RWPE1 (cell line): ENCODE measurements around the gene NCSTN.

Experiments
- CTCF ChIA-PET: fragments of 350-600 bp; sonication (Branson Sonifier 250); formaldehyde crosslinking; extraction: SDS; loops from one replicate; lab custom pipeline; 2021; lab: Yijun Ruan, JAX
- POLR2A ChIA-PET: fragments of 400-600 bp; formaldehyde crosslinking; extraction: SDS; loops from one replicate; lab custom pipeline; 2020; ENCODE audit warnings: antibody characterized with exemption; ENCODE audit not compliant: low non-redundant PET; lab: Yijun Ruan, JAX
- DNase-seq: peaks from one replicate; pipeline ENCODE4 v3.0.0; 2012; ENCODE audit warnings: low spot score
- H3K27ac ChIP-seq: fragments of 450-650 bp; 2 replicates; pipeline ENCODE4 v1.5.1; 2017
- TF ChIP-seq, protein P1 (sequence below): fragments of 450-650 bp; conservative IDR thresholded peaks from 2 replicates; pipeline ENCODE4 v1.5.1; 2017; ENCODE audit warnings: low read depth, mild to moderate bottlenecking

The NCSTN gene

GRCh38 chr1:160342953-160343869 lies at the start of gene NCSTN, which contains the start of gene COPA:
TSS of gene NCSTN (plus strand) at chr1:160343383. CDS start at chr1:160343397, 14 bp downstream.
TSS of gene COPA (minus strand) at chr1:160343250. CDS start at chr1:160343170, 80 bp downstream.
- H3K27ac ChIP-seq: peak within 1 kb of the TSS; percentile 75
- POLR2A ChIA-PET: interaction anchor here (0.6 kb wide), 1 partner anchor 63 kb away, joined by 3 read pairs; no protein-coding TSS in a partner anchor
- CTCF ChIA-PET: interaction anchor here (0.5 to 0.9 kb wide), 2 partner anchors 73 to 92 kb away, joined by 3 to 6 read pairs; no protein-coding TSS in a partner anchor
- TF ChIP-seq, protein P1, sequence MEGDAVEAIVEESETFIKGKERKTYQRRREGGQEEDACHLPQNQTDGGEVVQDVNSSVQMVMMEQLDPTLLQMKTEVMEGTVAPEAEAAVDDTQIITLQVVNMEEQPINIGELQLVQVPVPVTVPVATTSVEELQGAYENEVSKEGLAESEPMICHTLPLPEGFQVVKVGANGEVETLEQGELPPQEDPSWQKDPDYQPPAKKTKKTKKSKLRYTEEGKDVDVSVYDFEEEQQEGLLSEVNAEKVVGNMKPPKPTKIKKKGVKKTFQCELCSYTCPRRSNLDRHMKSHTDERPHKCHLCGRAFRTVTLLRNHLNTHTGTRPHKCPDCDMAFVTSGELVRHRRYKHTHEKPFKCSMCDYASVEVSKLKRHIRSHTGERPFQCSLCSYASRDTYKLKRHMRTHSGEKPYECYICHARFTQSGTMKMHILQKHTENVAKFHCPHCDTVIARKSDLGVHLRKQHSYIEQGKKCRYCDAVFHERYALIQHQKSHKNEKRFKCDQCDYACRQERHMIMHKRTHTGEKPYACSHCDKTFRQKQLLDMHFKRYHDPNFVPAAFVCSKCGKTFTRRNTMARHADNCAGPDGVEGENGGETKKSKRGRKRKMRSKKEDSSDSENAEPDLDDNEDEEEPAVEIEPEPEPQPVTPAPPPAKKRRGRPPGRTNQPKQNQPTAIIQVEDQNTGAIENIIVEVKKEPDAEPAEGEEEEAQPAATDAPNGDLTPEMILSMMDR: no peak
- DNase-seq: peak; percentile 89

DNA sequence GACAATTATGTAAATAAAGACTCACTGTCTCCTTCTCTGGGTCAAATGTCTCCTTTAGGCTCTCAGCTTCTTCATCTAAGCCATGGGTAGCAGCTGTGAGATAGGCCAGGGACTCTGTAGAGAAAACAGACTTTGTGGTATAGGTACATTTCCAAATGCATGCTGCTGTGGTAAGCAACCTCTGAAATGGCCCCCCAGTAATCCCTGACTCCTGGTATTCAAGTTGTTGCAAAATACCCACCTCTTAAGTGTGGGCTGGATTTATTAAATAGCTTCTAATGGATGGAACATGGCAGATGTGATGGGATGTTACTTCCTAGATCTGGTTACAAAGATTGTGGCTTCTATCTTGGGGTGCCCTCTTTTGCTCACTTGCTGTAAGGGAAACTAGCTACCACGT lies 47.1 kb upstream of the NCSTN start:
- ChIA-PET CTCF (no interaction called here), POLR2A (no interaction called here)
- TF ChIP-seq, protein P1: no peak
- DNase-seq: no peak
- H3K27ac ChIP-seq: no peak overlapping the region

DNA sequence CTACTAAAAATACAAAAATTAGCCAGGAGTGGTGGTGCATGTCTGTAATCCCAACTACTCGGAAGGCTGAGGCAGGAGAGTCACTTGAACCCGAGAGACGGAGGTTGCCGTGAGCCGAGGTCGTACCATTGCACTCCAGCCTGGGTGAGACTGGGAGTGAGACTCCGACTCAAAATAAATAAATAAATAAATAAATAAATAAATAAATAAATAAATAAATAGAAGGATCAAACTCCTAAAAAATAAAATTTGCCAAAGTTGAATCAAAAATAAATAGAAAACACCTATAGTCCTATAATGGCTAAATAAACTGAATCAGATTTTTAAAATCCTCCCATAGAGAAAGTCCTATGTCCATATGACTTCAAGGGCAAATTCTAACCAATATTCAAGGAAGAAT lies 43.0 kb upstream of the NCSTN start:
- DNase-seq: no peak
- ChIA-PET CTCF (interaction anchor here (1.6 kb wide), 1 partner anchor 9 kb away, joined by 6 read pairs; no protein-coding TSS in a partner anchor), POLR2A (no interaction called here)
- TF ChIP-seq, protein P1: no peak
- no peak overlapping the region for H3K27ac ChIP-seq

- DNase-seq: no peak
- no peak overlapping the region for H3K27ac ChIP-seq
- TF ChIP-seq, protein P1: no peak
- POLR2A ChIA-PET: no interaction called here
- CTCF ChIA-PET: interaction anchor here (0.8 kb wide), 1 partner anchor 16 kb away, joined by 4 read pairs; no protein-coding TSS in a partner anchor
Observed at GRCh38 chr1:160307118-160307791, 35.9 kb upstream of the NCSTN start.

- POLR2A ChIA-PET: no interaction called here
- TF ChIP-seq, protein P1: no peak
- CTCF ChIA-PET: interaction anchor here (0.6 kb wide), 2 partner anchors 17 to 65 kb away, joined by 3 to 9 read pairs; no protein-coding TSS in a partner anchor
- DNase-seq: no peak
- H3K27ac ChIP-seq: no peak overlapping the region
Observed at GRCh38 chr1:160308451-160309184, 34.6 kb upstream of the NCSTN start.
